Activated CD4-positive, alpha-beta memory T cell treated with anti-CD3 and anti-CD28 coated beads, Interleukin-2, amount 10 ng/mL, durations not matched to agents 7 days and 5 days (primary cell): ENCODE data around the gene MICAL2. TPM values are rescaled to one million over a fixed set of nuclear protein-coding genes. Genes with fewer than 3 reads are reported as not detected.

Source experiments
- CTCF ChIA-PET: fragments of 350-600 bp; sonication (Branson Sonifier 250); formaldehyde crosslinking; loops from one replicate; lab custom pipeline; 2021; ENCODE audit warnings: antibody characterized with exemption, inconsistent platforms; lab: Charles Lee
- POLR2A ChIA-PET: fragments of 350-600 bp; sonication (Branson Sonifier 250); formaldehyde crosslinking; loops from one replicate; lab custom pipeline; 2021; ENCODE audit warnings: antibody characterized with exemption; lab: Charles Lee
- DNase-seq: peaks from one replicate; pipeline ENCODE4 v3.0.0-alpha.2; 2020
- H3K27ac Mint-ChIP-seq: one replicate; pipeline ENCODE4 v1.8.0; 2021; ENCODE audit warnings: mild to moderate bottlenecking, mixed read lengths
- H3K27me3 Mint-ChIP-seq: one replicate; pipeline ENCODE4 v1.8.0; 2021; ENCODE audit warnings: mixed read lengths
- H3K36me3 Mint-ChIP-seq: one replicate; pipeline ENCODE4 v1.8.0; 2021; ENCODE audit warnings: low read depth, mixed read lengths
- H3K4me1 Mint-ChIP-seq: one replicate; pipeline ENCODE4 v1.8.0; 2021; ENCODE audit warnings: mixed read lengths
- H3K4me3 Mint-ChIP-seq: one replicate; pipeline ENCODE4 v1.8.0; 2021; ENCODE audit warnings: mild to moderate bottlenecking, mixed read lengths
- H3K9me3 Mint-ChIP-seq: one replicate; pipeline ENCODE4 v1.8.0; 2021; ENCODE audit warnings: mixed read lengths
- total RNA-seq, 2 experiments: library from RNA; stranded (reverse); gene quantifications; one replicate each; pipeline ENCODE4 v1.2.3, GENCODE V29; 2021

Gene MICAL2
- total RNA-seq, 2 experiments from 2014 or later, result 135 to 143 TPM

DNA sequence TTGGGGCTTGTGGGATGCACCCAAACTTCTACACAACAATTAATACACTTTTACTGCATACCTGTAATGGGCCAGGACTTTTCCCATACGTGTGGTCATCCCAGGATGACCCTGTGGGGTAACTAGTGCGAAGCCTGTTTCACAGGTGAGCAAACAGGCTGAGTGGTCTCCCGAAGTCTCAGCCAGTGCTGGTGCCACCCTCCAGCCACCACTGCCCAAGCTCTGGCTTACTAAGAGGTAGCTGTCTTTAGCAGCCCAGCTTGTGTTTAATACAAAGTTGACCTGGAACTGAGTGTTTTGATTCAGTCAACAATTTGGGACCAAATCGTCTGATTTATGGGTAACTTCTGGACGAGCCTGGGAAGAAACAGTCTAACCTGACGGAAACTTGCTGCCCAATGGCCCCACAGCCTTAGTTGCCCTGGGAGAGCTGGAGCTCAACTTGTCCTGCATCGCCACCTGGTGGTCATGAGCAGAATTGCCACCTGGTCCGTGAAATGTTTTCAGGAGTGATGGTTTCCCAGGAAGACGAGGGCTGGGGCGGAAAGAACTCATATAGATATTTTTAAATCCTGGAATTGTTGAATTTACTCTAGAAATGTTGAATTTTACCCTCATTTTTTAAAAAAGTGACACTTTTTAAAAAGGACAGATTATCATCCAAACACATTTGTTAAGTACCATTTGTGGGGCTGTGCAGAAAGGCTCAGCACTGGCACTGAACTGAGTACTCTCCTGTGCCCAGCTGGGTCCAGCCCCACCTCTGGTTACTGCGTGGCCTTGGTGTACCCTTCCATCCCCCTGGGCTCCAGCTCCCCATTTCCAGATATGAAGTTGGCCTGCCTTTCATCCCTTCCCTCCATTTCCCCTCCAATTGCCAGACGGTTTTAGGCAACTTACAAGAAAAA lies 171.4 kb downstream of the MICAL2 start:
- Mint-ChIP-seq H3K27ac (no peak overlapping the region), H3K9me3 (no peaks in the 10 kb centered on the region), H3K4me1 (peaks cover 2% of the 10 kb centered on the region), H3K27me3 (no peaks in the 10 kb centered on the region), H3K4me3 (no peak overlapping the region), H3K36me3 (no peaks in the 10 kb centered on the region)
- DNase-seq, result peak; percentile 81
- ChIA-PET POLR2A (interaction anchor here (0.9 to 1.5 kb wide), 7 partner anchors 9 to 235 kb away, joined by 3 to 4 read pairs (median 3); no protein-coding TSS in a partner anchor), CTCF (interaction anchor here (0.7 to 9.5 kb wide), 40 partner anchors 8 to 1144 kb away, joined by 3 to 212 read pairs (median 4); no protein-coding TSS in a partner anchor)

DNA sequence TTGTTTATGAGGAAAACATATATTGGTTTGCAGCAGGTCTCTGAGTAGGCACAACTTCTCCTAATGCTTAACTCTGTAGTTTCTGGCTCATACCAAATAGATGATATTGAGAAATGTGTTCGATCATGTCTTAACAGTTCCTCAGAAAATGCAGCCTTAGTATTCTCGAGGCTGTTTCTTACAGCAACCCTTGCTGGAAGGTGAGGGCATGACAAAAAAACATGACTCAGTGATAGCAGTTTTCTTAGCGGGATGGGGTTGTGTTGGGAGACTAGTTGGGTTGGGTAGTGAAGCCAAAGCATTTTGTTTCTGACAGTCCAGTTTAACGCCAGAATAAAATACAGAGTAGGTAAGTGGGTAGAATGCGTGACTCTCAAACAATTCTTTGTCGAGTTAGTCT lies 172.3 kb downstream of the MICAL2 start:
- no peaks in the 10 kb centered on the region for H3K36me3 Mint-ChIP-seq

DNA sequence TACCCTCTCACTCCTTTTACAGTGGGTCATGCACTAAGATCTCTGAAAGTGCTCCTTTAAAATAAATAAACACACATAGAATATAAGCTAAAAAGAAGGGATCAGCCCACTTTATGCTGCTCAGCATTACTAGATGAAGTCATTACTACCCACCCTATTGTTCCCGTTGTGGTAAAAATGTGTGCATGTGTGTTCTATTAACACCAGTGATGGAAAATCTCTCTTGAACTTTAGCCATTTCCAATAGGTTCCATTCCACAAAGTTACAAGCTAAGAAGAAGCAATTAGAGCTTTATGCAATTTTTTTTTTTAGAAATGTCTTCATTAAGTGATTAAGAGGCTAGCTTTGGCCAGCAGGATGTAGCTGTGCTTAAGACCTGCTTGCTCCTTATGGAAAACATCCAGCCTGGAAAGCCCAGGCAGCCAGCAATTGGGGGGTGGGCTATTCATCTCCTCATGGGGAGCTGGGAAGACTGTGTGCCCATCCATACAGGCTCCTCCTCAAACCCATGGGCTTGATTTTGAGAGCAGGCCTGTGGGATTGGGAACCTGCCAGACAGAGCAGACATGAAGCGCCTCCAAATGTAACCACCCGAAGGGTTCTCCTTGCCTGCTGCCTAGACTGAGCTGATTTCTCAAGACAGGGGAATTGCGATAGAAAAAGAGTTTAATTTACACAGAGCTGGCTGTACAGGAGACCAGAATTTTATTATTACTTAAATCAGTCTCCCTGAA lies 174.1 kb downstream of the MICAL2 start:
- Mint-ChIP-seq H3K27me3 (no peaks in the 10 kb centered on the region), H3K4me1 (peaks cover 4% of the 10 kb centered on the region), H3K27ac (no peak overlapping the region), H3K9me3 (no peaks in the 10 kb centered on the region), H3K4me3 (no peak overlapping the region), H3K36me3 (no peaks in the 10 kb centered on the region)
- DNase-seq, result peak; percentile 4
- CTCF ChIA-PET, result interaction anchor here (1.0 to 9.5 kb wide), 8 partner anchors 8 to 355 kb away, joined by 3 to 212 read pairs (median 4); no protein-coding TSS in a partner anchor
- POLR2A ChIA-PET, result interaction anchor here (1.1 kb wide), 1 partner anchor 231 kb away, joined by 4 read pairs; no protein-coding TSS in a partner anchor

More for the DNA sequence above, 172.3 kb downstream of the MICAL2 start:
- no peak overlapping the region for H3K4me3 Mint-ChIP-seq
- ChIA-PET CTCF (interaction anchor here (0.7 to 9.5 kb wide), 15 partner anchors 11 to 483 kb away, joined by 3 to 212 read pairs (median 6); partner anchors contain the start of gene USP47), POLR2A (interaction anchor here (1.1 kb wide), 1 partner anchor 236 kb away, joined by 3 read pairs; no protein-coding TSS in a partner anchor)
- no peaks in the 10 kb centered on the region for H3K9me3 Mint-ChIP-seq
- peaks cover 2% of the 10 kb centered on the region for H3K4me1 Mint-ChIP-seq
- DNase-seq, result no peak
- no peak overlapping the region for H3K27ac Mint-ChIP-seq
- H3K27me3 Mint-ChIP-seq, result no peaks in the 10 kb centered on the region

DNA sequence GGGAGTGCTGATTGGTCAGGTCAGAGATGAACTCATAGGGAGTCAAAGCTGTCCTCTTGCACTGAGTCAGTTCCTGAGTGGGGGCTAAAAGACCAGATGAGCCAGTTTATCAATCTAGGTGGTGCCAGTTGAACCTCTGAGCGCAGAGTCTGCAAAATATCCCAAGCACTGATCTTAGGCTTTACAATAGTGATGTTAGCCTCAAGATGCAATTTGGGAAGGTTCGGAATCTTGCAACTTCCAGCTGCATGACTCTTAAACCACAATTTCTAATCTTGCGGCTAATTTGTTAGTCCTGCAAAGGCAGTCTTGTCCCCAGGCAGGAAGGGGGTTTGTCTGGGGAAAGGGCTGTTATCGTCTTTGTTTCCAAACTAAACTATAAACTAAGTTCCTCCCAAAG lies 174.7 kb downstream of the MICAL2 start:
- Mint-ChIP-seq H3K27ac (no peak overlapping the region), H3K27me3 (no peaks in the 10 kb centered on the region), H3K4me3 (no peak overlapping the region), H3K4me1 (peaks cover 9% of the 10 kb centered on the region), H3K9me3 (no peaks in the 10 kb centered on the region), H3K36me3 (no peaks in the 10 kb centered on the region)
- ChIA-PET POLR2A (no interaction called here), CTCF (interaction anchor here (1.0 to 9.5 kb wide), 8 partner anchors 7 to 355 kb away, joined by 3 to 212 read pairs (median 4); no protein-coding TSS in a partner anchor)
- peak; percentile 10 for DNase-seq

DNA sequence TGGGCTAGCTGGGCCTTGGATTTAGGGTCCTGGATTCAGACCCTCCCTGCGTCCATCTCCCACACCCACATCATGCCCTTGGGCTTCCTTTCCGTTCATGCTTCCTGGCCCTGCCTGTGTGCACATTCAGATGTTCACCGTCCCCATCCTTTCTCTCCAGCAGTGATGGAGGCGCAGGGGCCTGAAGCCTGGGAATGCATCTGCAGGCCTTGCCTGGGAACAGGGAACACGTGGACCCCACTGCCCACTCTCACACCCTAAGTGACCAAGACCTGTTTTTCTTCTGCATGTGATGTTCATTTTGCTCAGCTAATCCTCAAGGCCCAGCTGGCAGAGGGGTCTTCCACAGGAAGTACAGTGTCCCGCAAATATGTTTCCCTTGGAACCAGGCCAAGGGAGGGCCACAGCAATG lies 175.4 kb downstream of the MICAL2 start:
- H3K27ac Mint-ChIP-seq, result no peak overlapping the region
- DNase-seq, result peak; percentile 5
- H3K9me3 Mint-ChIP-seq, result no peaks in the 10 kb centered on the region
- ChIA-PET POLR2A (no interaction called here), CTCF (interaction anchor here (0.6 to 9.5 kb wide), 4 partner anchors 18 to 239 kb away, joined by 3 to 212 read pairs (median 10); no protein-coding TSS in a partner anchor)
- H3K4me3 Mint-ChIP-seq, result no peak overlapping the region
- no peaks in the 10 kb centered on the region for H3K27me3 Mint-ChIP-seq
- H3K4me1 Mint-ChIP-seq, result peaks cover 12% of the 10 kb centered on the region
- no peaks in the 10 kb centered on the region for H3K36me3 Mint-ChIP-seq

DNA sequence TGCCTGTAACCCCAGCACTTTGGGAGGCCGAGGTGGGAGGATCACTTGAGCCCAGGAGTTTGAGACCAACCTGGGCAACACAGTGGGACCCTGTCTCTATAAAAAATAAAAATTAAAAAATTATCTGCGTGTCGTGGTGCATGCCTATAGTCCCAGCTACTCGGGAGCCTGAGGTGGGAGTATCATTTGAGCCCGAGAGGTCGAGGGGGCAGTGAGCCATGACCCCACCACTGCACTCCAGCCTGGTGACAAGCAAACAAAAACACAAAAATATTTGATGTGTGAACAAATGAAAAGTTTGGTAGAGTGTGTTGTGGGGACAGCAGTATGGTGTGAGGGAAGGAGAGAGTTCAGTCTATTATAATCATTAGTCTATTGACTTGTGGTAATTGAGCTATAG lies 176.2 kb downstream of the MICAL2 start:
- ChIA-PET POLR2A (no interaction called here), CTCF (interaction anchor here (0.6 to 4.9 kb wide), 8 partner anchors 8 to 602 kb away, joined by 3 to 34 read pairs (median 4); no protein-coding TSS in a partner anchor)
- peak; percentile 0 for DNase-seq
- Mint-ChIP-seq H3K4me1 (peaks cover 18% of the 10 kb centered on the region), H3K9me3 (no peaks in the 10 kb centered on the region), H3K27ac (no peak overlapping the region), H3K36me3 (no peaks in the 10 kb centered on the region), H3K27me3 (no peaks in the 10 kb centered on the region), H3K4me3 (no peak overlapping the region)

DNA sequence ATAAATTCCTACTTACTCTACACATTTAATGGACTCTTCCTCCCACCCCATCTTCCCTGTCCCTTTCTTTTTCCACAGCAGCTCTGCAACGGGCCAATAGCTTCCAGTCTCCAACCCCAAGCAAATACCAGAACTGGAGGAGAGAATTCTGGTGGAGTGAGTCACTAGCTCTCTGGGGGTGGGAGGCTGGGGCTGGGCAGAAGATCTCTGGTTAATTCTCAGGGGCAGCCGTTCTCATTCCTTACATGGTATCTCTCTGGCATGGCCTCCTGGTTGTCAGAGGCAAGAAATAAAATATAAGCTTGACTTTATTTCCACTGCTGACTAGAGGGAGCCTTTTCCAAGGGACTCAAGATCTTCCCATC lies 176.6 kb downstream of the MICAL2 start:
- Mint-ChIP-seq H3K9me3 (no peaks in the 10 kb centered on the region), H3K27ac (no peak overlapping the region)
- peak; percentile 2 for DNase-seq

DNA sequence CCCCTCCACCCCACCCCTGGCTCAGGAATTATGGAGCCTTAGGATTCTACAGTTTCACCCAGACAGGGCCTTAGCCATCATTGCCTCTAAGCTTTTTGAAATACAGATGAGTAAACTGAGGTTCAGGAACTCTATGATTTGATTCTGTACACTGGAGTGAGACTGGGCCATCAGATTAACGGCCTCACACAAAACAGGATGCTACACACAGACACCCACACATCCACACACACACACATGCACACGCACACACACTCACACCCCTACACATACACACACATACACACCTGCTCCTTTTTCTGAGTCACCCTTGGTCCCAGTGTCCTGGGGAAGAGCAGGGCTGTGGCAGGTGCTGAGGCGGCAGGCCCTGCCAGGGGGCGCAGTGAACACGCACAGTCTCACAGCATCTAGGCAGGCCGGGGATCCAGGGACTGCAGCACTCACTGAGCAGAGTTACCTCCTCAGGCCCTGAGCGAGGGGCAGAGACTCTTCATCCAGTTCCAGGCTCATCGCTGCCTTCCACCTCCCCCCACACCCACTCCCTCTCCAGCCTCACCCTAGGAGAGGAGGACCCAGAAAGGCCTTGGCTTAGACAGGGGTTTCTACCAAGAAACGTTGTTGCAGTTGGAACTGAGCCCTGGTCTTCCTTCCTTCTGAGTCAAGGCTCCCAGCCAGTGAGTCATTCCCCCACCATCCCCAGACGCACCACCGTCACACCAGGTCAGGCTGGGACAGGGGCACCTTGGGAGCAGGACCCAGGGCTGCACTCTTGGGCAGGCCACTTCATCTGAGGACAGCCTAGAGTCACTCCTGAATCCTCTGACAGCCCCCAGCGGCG lies 177.2 kb downstream of the MICAL2 start:
- peaks cover 16% of the 10 kb centered on the region for H3K4me1 Mint-ChIP-seq

More for the DNA sequence above, 176.6 kb downstream of the MICAL2 start:
- no peaks in the 10 kb centered on the region for H3K27me3 Mint-ChIP-seq
- no peaks in the 10 kb centered on the region for H3K36me3 Mint-ChIP-seq
- POLR2A ChIA-PET, result no interaction called here
- peaks cover 16% of the 10 kb centered on the region for H3K4me1 Mint-ChIP-seq
- CTCF ChIA-PET, result interaction anchor here (0.6 to 4.9 kb wide), 8 partner anchors 8 to 602 kb away, joined by 3 to 34 read pairs (median 4); no protein-coding TSS in a partner anchor
- H3K4me3 Mint-ChIP-seq, result no peak overlapping the region

DNA sequence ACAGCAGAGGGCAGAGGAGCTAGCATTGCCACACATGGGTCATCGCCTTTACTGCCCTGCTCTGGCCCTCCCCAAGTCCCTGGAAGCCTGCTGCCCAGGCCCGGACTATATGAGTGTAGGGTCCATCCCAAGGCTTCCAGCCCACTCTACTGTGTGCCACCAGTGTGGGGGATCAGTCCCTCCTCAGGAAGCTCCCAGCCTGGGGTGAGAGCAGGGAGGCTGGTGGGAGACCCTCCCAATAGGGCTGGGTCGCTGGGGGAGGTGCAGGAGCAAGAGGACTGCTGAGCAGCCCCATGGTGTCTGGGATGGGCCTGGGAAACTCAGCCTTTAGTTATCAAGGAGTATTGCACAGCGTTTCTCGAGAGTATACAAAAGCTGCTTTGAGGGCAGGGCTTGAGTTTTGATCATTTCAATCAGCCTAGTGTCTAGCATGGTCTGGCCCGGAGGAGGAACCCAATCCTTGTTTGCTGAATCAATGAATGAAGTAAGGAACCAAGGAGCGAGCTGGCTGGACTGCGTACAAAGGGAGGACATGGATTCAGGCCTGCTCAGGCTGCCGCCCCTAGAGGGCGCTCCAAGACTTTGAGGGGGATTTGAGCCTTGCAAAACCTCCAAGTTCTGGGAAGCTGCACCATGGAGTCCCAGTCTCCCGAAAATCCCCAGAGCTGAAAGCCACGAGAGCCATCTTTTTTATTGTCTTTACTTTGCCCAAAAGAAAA lies 178.0 kb downstream of the MICAL2 start:
- no peaks in the 10 kb centered on the region for H3K27me3 Mint-ChIP-seq
- H3K9me3 Mint-ChIP-seq, result no peaks in the 10 kb centered on the region

More for the DNA sequence above, 177.2 kb downstream of the MICAL2 start:
- H3K27me3 Mint-ChIP-seq, result no peaks in the 10 kb centered on the region
- ChIA-PET CTCF (interaction anchor here (0.6 to 4.9 kb wide), 14 partner anchors 7 to 601 kb away, joined by 3 to 34 read pairs (median 4); no protein-coding TSS in a partner anchor), POLR2A (no interaction called here)
- no peaks in the 10 kb centered on the region for H3K9me3 Mint-ChIP-seq
- H3K36me3 Mint-ChIP-seq, result no peaks in the 10 kb centered on the region
- peak; percentile 15 for DNase-seq
- H3K27ac Mint-ChIP-seq, result no peak overlapping the region
- no peak overlapping the region for H3K4me3 Mint-ChIP-seq

DNA sequence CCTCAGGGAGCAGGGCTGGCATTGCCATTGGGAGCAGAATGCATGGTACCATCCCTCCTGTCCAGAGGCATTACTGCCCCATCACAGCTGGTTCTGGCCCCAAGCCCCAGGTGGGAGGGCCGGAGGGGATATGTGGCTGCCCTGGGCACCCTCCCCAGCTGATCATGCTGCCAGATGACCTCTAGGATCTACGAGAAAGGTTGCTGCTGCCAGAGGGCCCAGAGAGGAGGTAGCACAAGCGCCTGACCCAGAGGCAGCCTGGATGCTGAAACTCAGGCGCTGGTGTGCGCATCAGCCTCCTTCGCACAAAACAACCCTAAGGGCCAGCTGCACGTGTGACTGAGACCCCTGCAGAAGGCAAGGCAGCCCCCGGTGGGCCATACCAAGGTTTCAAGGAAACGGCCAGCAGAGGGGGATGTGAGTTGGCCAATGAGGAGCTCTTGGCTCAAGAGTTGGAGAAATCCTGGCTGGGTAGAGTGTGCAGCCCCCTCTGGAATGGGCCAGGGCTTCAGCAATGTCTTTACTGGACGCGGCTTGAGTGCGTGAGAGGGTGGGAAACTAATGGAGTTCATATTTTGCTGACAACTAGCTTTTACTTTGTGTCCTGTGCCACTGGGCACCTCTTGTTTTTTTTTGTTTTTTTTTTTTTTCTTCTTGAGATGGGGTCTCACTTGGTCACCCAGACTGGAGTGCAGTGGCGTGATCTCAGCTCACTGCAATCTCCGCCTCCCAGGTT lies 178.7 kb downstream of the MICAL2 start:
- DNase-seq, result no peak
- Mint-ChIP-seq H3K27me3 (no peaks in the 10 kb centered on the region), H3K36me3 (no peaks in the 10 kb centered on the region), H3K4me3 (no peak overlapping the region), H3K27ac (no peak overlapping the region), H3K4me1 (peaks cover 16% of the 10 kb centered on the region), H3K9me3 (no peaks in the 10 kb centered on the region)
- POLR2A ChIA-PET, result interaction anchor here (1.2 kb wide), 1 partner anchor 40 kb away, joined by 3 read pairs; no protein-coding TSS in a partner anchor
- CTCF ChIA-PET, result interaction anchor here (0.6 to 4.9 kb wide), 35 partner anchors 8 to 977 kb away, joined by 3 to 34 read pairs (median 4); no protein-coding TSS in a partner anchor

More for the DNA sequence above, 178.0 kb downstream of the MICAL2 start:
- Mint-ChIP-seq H3K36me3 (no peaks in the 10 kb centered on the region), H3K4me3 (no peak overlapping the region), H3K27ac (no peak overlapping the region), H3K4me1 (peaks cover 16% of the 10 kb centered on the region)
- CTCF ChIA-PET, result interaction anchor here (0.6 to 4.9 kb wide), 31 partner anchors 8 to 650 kb away, joined by 3 to 34 read pairs (median 4); no protein-coding TSS in a partner anchor
- DNase-seq, result peak; percentile 61
- POLR2A ChIA-PET, result interaction anchor here (1.2 kb wide), 1 partner anchor 40 kb away, joined by 3 read pairs; no protein-coding TSS in a partner anchor
